AG09319 (cell line): ENCODE results near the gene CMPK2.

ENCODE experiments used
- DNase-seq: peaks from one replicate; pipeline ENCODE4 v3.0.0-alpha.2; 2010; ENCODE audit warnings: low read depth; ENCODE audit errors: extremely low read depth
- CTCF ChIP-seq: IDR thresholded peaks from 2 replicates; pipeline ENCODE4 v1.5.1; 2011; ENCODE audit warnings: low read depth, mild to moderate bottlenecking, inconsistent platforms, low read length, moderate library complexity

CMPK2 gene

GRCh38 chr2:6879011-6879410 lies 13.3 kb upstream of the CMPK2 start:
- TF ChIP-seq CTCF, result no peak
- DNase-seq, result no peak

DNA sequence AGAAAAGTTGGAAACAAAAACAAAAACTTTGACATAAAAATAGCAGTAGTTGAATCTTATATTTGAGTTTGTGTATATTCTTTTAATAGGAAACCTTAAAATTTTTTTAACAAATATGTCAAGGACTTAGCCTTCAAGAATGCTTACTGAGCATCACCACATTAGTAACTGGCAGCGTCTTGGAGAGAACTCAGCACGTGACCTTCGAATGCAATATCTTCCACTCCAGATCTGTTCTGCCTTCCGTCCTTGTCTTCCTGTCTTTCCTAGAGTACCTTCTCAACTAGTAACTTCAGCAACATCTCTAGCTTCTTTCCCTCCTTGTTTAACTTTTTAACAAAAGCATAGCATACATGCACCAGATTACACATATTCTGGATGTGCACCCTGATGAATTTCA lies 12.8 kb upstream of the CMPK2 start:
- TF ChIP-seq CTCF, result no peak
- DNase-seq, result no peak

- no peak for DNase-seq
- peak; percentile 13 for TF ChIP-seq CTCF
Observed at GRCh38 chr2:6877402-6878304, 11.9 kb upstream of the CMPK2 start, which contains the start of gene RSAD2. Gene RSAD2 (plus strand): TSS chr2:6877777. CDS start chr2:6877801, 24 bp downstream.

- TF ChIP-seq CTCF, result no peak
- no peak for DNase-seq
Observed at GRCh38 chr2:6876309-6876708, 10.6 kb upstream of the CMPK2 start.

DNA sequence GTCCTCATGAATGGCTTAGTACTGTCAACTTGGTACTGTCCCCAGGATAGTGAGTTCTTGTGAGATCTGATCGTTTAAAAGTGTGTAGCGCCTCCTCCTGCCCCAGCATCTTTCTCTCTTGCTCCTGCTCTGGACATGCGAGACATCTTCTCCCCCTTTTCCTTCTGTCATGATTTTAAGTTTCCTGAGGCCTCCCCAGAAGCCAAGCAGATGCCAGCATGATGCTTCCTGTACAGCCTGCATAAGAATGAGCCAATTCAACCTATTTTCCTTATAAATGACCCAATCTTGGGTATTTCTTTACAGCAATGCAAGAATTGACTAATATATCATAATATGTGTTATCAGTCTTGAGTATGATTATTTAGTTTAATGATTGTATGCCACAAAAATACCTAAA lies 8.3 kb upstream of the CMPK2 start:
- no peak for TF ChIP-seq CTCF
- no peak for DNase-seq

DNA sequence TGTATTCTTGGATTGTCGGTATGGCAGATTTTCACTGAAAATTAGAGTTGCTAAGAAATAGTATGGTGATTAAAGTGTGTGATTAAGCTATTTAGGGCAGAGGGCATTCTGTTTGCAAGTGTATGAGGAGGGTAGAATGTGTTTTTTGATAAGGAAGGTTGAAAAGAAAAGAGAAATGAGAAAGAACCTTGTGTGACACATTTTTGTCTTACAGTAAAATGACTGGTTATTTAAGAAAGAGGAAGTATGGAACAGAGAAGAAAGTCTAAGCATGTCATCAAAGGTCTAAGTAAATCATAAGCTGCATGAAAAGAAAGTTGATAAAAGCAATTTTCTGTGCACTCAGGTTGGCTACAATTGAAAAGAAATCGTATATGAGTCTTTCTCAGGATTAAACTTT lies 6.7 kb upstream of the CMPK2 start:
- DNase-seq, result no peak
- TF ChIP-seq CTCF, result no peak

GRCh38 chr2:6866982-6867381 lies 1.3 kb upstream of the CMPK2 start:
- TF ChIP-seq CTCF, result no peak
- DNase-seq, result no peak
